Endodermal cell (in vitro differentiated cells): ENCODE data around the gene PLCG2. TPM values are rescaled to one million over a fixed set of nuclear protein-coding genes. Genes with fewer than 3 reads are reported as not detected.
A peak's percentile ranks its signal among the peaks of the same experiment; 100 is the strongest.

Experiments used
- DNase-seq: peaks from one replicate; pipeline ENCODE4 v3.0.0-alpha.2; 2017
- H3K27ac ChIP-seq: 2 replicates; pipeline ENCODE4 v1.5.1; 2013; ENCODE audit warnings: mild to moderate bottlenecking, low read depth, low read length, moderate library complexity
- H3K27me3 ChIP-seq: 2 replicates; pipeline ENCODE4 v1.6.1; 2013; ENCODE audit warnings: mild to moderate bottlenecking, low read length, moderate library complexity; ENCODE audit not compliant: insufficient read depth, control insufficient read depth, poor library complexity, severe bottlenecking
- H3K36me3 ChIP-seq: 2 replicates; pipeline ENCODE4 v1.7.0; 2013; ENCODE audit warnings: mild to moderate bottlenecking, low read length, moderate library complexity; ENCODE audit not compliant: control insufficient read depth, insufficient read depth
- H3K4me1 ChIP-seq: one replicate; pipeline ENCODE4 v1.7.0; 2013; ENCODE audit warnings: low read length; ENCODE audit not compliant: control insufficient read depth, insufficient read depth
- H3K4me3 ChIP-seq: 2 replicates; pipeline ENCODE4 v1.5.1; 2013; ENCODE audit warnings: mild to moderate bottlenecking, low read length, moderate library complexity
- H3K9ac ChIP-seq: 2 replicates; pipeline ENCODE4 v1.6.1; 2013; ENCODE audit warnings: mild to moderate bottlenecking, low read length, moderate library complexity; ENCODE audit not compliant: poor library complexity, severe bottlenecking; ENCODE audit errors: extremely low read depth
- H3K9me3 ChIP-seq: 2 replicates; pipeline ENCODE4 v1.6.1; 2013; ENCODE audit warnings: mild to moderate bottlenecking, low read length, moderate library complexity; ENCODE audit not compliant: control insufficient read depth
- H3K27ac Mint-ChIP-seq: 2 replicates; pipeline ENCODE4 v1.8.0; 2020; ENCODE audit warnings: mixed read lengths
- H3K27me3 Mint-ChIP-seq: 2 replicates; pipeline ENCODE4 v1.8.0; 2021; ENCODE audit warnings: mild to moderate bottlenecking, mixed read lengths; ENCODE audit not compliant: insufficient read depth
- H3K36me3 Mint-ChIP-seq: 2 replicates; pipeline ENCODE4 v1.8.0; 2020; ENCODE audit warnings: low read depth, mixed read lengths
- H3K4me1 Mint-ChIP-seq: 2 replicates; pipeline ENCODE4 v1.8.0; 2020; ENCODE audit warnings: mixed read lengths
- H3K4me3 Mint-ChIP-seq: 2 replicates; pipeline ENCODE4 v1.8.0; 2020; ENCODE audit warnings: mild to moderate bottlenecking, moderate library complexity, mixed read lengths
- H3K9me3 Mint-ChIP-seq: 2 replicates; pipeline ENCODE4 v1.8.0; 2020; ENCODE audit warnings: mild to moderate bottlenecking, mixed read lengths
- WGBS, 2 experiments: methylation state at CpG; one replicate each; pipeline versions ENCODE4 v1.1.5 to v1.1.7; 2013; ENCODE audit warnings: missing lambda C conversion rate in 2 of 2, mixed read lengths in 1 of 2; ENCODE audit not compliant: insufficient coverage in 1 of 2, insufficient read length in 1 of 2; 5-methylcytosine and 5-hydroxymethylcytosine counted together
- total RNA-seq, 2 donors: library from RNA; stranded (reverse); fragmentation: NEBNext Ultra II Directional in 1 of 2; extraction: Animal tissue kit (Norgen Biotek cat#: 25700) in 1 of 2; gene quantifications; 2 replicates in 1 of 2; 3 replicates in 1 of 2; pipeline ENCODE4 v1.2.1, GENCODE V29; 2021
- TF ChIP-seq, protein P1 (sequence below): fragments of 200-600 bp; sonication (generic); conservative IDR thresholded peaks from 2 replicates; pipeline ENCODE4 v1.5.0; 2021; ENCODE audit warnings: antibody characterized with exemption, mild to moderate bottlenecking

Gene PLCG2
- total RNA-seq, 2 donors from 2014 or later, result 34.7 to 48.4 TPM

DNA sequence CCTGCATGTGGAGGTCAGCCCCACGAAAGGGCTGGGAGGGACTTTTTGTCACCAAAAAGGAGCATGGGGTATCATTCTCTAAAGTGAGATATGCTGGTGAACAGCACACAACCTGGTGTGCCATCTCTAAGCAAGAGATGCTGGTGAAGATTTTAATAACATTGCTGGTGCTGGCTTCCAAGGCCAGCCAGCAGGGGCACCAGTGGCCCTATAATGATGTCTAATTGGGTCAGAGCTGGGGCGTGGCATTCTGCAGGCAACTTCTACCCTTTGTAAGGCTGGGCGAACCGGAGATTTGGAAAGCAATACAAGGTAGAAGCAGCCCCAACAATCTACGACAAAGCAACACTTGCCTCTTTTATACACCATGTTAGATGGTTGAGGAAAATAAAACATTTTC lies 215.4 kb downstream of the PLCG2 start:
- Mint-ChIP-seq H3K27me3 (no peaks in the 10 kb centered on the region), H3K27ac (no peak overlapping the region), H3K4me3 (no peak overlapping the region), H3K36me3 (no peaks in the 10 kb centered on the region), H3K9me3 (no peaks in the 10 kb centered on the region), H3K4me1 (no peaks in the 10 kb centered on the region)
- Histone ChIP-seq H3K4me3 (no peak overlapping the region), H3K9me3 (no peaks in the 10 kb centered on the region), H3K27ac (no peak overlapping the region), H3K4me1 (no peaks in the 10 kb centered on the region), H3K27me3 (no peaks in the 10 kb centered on the region), H3K36me3 (no peaks in the 10 kb centered on the region), H3K9ac (no peak overlapping the region)
- DNase-seq, result peak; percentile 63
- TF ChIP-seq, protein P1, sequence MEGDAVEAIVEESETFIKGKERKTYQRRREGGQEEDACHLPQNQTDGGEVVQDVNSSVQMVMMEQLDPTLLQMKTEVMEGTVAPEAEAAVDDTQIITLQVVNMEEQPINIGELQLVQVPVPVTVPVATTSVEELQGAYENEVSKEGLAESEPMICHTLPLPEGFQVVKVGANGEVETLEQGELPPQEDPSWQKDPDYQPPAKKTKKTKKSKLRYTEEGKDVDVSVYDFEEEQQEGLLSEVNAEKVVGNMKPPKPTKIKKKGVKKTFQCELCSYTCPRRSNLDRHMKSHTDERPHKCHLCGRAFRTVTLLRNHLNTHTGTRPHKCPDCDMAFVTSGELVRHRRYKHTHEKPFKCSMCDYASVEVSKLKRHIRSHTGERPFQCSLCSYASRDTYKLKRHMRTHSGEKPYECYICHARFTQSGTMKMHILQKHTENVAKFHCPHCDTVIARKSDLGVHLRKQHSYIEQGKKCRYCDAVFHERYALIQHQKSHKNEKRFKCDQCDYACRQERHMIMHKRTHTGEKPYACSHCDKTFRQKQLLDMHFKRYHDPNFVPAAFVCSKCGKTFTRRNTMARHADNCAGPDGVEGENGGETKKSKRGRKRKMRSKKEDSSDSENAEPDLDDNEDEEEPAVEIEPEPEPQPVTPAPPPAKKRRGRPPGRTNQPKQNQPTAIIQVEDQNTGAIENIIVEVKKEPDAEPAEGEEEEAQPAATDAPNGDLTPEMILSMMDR, result peak; percentile 68
- WGBS, 2 experiments, result 86 to 88% methylated on average over 2 to 5 of the region's 5 CpGs

DNA sequence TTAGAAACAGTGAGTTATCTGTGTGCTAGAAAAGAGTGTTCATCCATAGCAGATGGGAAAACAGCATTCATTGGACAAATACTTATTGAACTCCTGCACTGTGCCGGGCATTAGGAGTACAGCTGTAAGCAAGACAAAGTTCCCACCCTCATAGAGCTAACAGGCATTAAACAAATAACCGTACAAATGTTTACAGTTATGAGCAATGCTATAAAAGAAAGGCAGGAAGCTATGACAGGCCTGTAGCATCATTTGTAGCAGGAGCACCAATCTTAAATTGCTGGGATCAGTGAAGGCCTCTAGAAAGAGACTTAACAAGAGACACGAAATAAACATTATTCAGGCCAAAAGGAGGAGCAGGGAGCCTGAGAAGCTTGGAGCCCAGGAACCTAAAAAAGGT lies 216.6 kb downstream of the PLCG2 start:
- WGBS, 2 experiments, result 89 to 90% methylated on average over 2 to 3 of the region's 3 CpGs
- H3K4me3 ChIP-seq, result no peak overlapping the region
- no peak for DNase-seq
- no peaks in the 10 kb centered on the region for H3K4me1 ChIP-seq
- H3K9me3 Mint-ChIP-seq, result no peaks in the 10 kb centered on the region
- H3K27me3 ChIP-seq, result no peaks in the 10 kb centered on the region
- H3K27me3 Mint-ChIP-seq, result no peaks in the 10 kb centered on the region
- no peaks in the 10 kb centered on the region for H3K36me3 Mint-ChIP-seq
- TF ChIP-seq, protein P1, result no peak
- no peak overlapping the region for H3K27ac ChIP-seq
- no peak overlapping the region for H3K9ac ChIP-seq
- H3K27ac Mint-ChIP-seq, result no peak overlapping the region
- no peaks in the 10 kb centered on the region for H3K9me3 ChIP-seq
- no peaks in the 10 kb centered on the region for H3K36me3 ChIP-seq
- no peaks in the 10 kb centered on the region for H3K4me1 Mint-ChIP-seq
- H3K4me3 Mint-ChIP-seq, result no peak overlapping the region

DNA sequence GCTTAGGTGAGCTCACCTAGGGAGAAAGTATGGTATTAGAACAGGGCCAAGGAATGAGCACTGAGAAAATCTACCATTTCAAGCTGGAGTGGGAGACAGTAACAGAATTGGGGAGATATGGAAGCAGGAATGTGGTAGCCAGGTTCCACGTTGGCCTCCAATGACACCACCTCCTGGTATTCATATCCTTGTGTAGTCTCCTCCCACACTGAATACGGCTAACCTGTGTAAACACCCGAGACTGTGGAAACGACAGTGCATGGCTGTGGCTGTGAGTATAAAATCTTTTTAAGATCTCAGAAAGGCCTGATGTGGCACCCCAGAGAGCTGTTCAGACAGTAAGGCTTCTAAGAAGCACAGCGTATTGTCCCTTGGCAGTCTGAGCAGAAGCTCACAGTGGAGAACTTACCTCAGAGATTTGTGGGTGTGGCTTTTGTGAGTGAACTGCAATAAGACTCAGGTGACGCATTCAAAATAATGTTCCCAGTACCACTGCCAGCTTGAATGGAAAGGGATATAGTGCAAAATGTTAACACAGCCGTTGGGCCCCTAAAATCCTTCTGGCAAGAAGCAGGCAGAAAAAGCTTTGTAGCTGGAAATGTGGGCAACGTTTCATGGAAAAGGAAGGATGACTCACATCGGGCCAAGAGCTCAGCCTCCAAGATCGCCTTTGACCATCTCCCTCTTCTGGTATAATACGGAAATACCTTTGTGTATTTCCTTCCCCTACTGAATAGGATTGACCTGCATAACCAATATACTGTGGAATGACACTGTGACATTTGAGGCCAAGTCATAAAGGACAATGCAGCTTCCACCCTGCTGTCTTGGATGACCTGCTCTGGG lies 217.8 kb downstream of the PLCG2 start:
- no peaks in the 10 kb centered on the region for H3K27me3 Mint-ChIP-seq
- TF ChIP-seq, protein P1, result peak; percentile 71
- no peaks in the 10 kb centered on the region for H3K4me1 ChIP-seq
- no peak overlapping the region for H3K27ac Mint-ChIP-seq
- no peaks in the 10 kb centered on the region for H3K36me3 Mint-ChIP-seq
- no peaks in the 10 kb centered on the region for H3K9me3 Mint-ChIP-seq
- WGBS, 2 experiments, result 68 to 72% methylated on average over 9 to 11 of the region's 11 CpGs
- H3K4me3 ChIP-seq, result no peak overlapping the region
- H3K9me3 ChIP-seq, result no peaks in the 10 kb centered on the region
- no peaks in the 10 kb centered on the region for H3K36me3 ChIP-seq
- peak; percentile 69 for DNase-seq
- no peak overlapping the region for H3K9ac ChIP-seq
- no peaks in the 10 kb centered on the region for H3K27me3 ChIP-seq
- no peak overlapping the region for H3K27ac ChIP-seq
- no peak overlapping the region for H3K4me3 Mint-ChIP-seq
- no peaks in the 10 kb centered on the region for H3K4me1 Mint-ChIP-seq
